Uterus (tissue), 2 donors: ENCODE measurements around the gene PCDHB13.
"Not testable (repeated sequence)": the region's sequence is repeated elsewhere in the genome, so short reads cannot be mapped to it uniquely, and the experiment has no call there.

Experiments used
- POLR2A ChIP-seq, 2 donors: fragments of 450-650 bp; IDR thresholded peaks; one replicate each; pipeline ENCODE4 v1.6.1; 2016; ENCODE audit warnings: antibody characterized with exemption in 2 of 2, mild to moderate bottlenecking in 1 of 2, moderate library complexity in 1 of 2
- TF ChIP-seq, protein P1 (sequence below), 4 experiments: fragments of 200-600 bp in 2 of 4; fragments of 450-650 bp in 2 of 4; sonication (generic) in 2 of 4; IDR thresholded peaks; one replicate each; pipeline ENCODE4 v1.5.1; 2016 to 2019; ENCODE audit warnings: antibody characterized with exemption in 4 of 4, mild to moderate bottlenecking in 2 of 4, moderate library complexity in 1 of 4

DNA sequence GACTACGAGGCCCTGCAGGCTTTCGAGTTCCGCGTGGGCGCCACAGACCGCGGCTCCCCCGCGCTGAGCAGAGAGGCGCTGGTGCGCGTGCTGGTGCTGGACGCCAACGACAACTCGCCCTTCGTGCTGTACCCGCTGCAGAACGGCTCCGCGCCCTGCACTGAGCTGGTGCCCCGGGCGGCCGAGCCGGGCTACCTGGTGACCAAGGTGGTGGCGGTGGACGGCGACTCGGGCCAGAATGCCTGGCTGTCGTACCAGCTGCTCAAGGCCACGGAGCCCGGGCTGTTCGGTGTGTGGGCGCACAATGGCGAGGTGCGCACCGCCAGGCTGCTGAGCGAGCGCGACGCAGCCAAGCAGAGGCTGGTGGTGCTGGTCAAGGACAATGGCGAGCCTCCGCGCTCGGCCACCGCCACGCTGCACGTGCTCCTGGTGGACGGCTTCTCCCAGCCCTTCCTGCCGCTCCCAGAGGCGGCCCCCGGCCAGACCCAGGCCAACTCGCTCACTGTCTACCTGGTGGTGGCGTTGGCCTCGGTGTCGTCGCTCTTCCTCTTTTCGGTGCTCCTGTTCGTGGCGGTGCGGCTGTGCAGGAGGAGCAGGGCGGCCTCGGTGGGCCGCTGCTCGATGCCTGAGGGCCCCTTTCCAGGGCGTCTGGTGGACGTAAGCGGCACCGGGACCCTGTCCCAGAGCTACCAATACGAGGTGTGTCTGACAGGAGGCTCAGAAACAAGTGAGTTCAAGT, 29.4 kb upstream of the PCDHB13 start:
- TF ChIP-seq, protein P1, sequence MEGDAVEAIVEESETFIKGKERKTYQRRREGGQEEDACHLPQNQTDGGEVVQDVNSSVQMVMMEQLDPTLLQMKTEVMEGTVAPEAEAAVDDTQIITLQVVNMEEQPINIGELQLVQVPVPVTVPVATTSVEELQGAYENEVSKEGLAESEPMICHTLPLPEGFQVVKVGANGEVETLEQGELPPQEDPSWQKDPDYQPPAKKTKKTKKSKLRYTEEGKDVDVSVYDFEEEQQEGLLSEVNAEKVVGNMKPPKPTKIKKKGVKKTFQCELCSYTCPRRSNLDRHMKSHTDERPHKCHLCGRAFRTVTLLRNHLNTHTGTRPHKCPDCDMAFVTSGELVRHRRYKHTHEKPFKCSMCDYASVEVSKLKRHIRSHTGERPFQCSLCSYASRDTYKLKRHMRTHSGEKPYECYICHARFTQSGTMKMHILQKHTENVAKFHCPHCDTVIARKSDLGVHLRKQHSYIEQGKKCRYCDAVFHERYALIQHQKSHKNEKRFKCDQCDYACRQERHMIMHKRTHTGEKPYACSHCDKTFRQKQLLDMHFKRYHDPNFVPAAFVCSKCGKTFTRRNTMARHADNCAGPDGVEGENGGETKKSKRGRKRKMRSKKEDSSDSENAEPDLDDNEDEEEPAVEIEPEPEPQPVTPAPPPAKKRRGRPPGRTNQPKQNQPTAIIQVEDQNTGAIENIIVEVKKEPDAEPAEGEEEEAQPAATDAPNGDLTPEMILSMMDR (IDR thresholded peaks at IDR 0.05): not testable (repeated sequence)
- not testable (repeated sequence) for TF ChIP-seq POLR2A (IDR thresholded peaks at IDR 0.05)
